Adipocyte (in vitro differentiated cells): ENCODE results near the gene ACKR2.

Experiments used
- DNase-seq: peaks from one replicate; pipeline ENCODE4 v3.0.0-alpha.2; 2015; ENCODE audit warnings: low read depth
- H3K27me3 ChIP-seq: replicated peaks from 2 replicates; pipeline ENCODE4 v1.7.0; 2013; ENCODE audit warnings: mild to moderate bottlenecking, low read length, moderate library complexity; ENCODE audit not compliant: control insufficient read depth, insufficient read depth
- H3K36me3 ChIP-seq: 2 replicates; pipeline ENCODE4 v1.7.0; 2013; ENCODE audit warnings: low read length, mild to moderate bottlenecking, moderate library complexity; ENCODE audit not compliant: control insufficient read depth, insufficient read depth, severe bottlenecking
- H3K4me1 ChIP-seq: 2 replicates; pipeline ENCODE4 v1.7.0; 2013; ENCODE audit warnings: mild to moderate bottlenecking, low read length, moderate library complexity; ENCODE audit not compliant: control insufficient read depth, insufficient read depth
- H3K4me3 ChIP-seq: 2 replicates; pipeline ENCODE4 v1.7.0; 2013; ENCODE audit warnings: mild to moderate bottlenecking, low read length, moderate library complexity
- H3K9ac ChIP-seq: 2 replicates; pipeline ENCODE4 v1.7.0; 2013; ENCODE audit warnings: mild to moderate bottlenecking, low read length, moderate library complexity
- H3K9me3 ChIP-seq: 2 replicates; pipeline ENCODE4 v1.7.0; 2013; ENCODE audit warnings: mild to moderate bottlenecking, low read length, moderate library complexity; ENCODE audit not compliant: control insufficient read depth

The ACKR2 gene

DNA sequence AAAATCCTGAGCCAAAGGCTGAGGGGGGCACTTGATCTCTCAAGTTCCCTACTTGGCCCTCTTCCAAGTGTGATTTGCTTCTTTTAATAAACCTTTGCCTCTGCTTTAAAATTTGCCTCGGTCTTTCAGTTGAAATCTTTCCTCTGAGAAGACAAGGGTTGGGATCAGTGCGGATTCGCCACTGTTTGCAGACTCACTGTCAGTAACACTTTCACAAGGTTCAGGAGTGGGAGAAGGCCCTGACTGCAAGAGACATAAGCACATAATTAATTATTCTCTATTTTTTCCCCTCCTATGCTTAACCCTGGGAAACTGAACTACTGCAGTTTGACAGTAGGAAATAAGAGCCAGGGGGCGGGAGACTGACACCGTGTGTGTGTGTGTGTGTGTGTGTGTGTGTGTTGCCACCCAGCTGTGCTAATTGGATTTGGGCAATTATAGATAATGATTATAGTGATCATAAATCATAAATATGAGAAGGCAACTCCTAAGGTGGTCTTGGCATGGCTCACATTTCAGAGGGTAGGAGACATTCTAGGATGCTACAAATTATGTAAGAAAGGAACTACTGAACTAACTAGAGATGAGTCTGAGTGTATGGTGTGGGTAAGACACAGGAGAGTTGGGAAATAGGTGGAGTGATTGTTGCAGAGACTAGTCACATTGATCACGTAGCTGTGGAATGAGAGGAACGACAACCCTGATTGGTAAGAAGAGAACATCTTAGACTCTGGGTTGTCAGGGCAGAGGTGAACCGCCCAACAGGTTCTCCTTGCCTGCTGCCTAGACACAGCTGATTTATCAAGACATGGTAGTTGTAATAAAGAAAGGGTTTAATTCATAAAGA, 91.2 kb downstream of the ACKR2 start:
- no peak overlapping the region for H3K4me3 ChIP-seq
- no peak for DNase-seq
- H3K36me3 ChIP-seq, result no peaks in the 10 kb centered on the region
- peaks cover 21% of the 10 kb centered on the region for H3K27me3 ChIP-seq
- no peaks in the 10 kb centered on the region for H3K4me1 ChIP-seq
- no peaks in the 10 kb centered on the region for H3K9me3 ChIP-seq
- H3K9ac ChIP-seq, result no peak overlapping the region

DNA sequence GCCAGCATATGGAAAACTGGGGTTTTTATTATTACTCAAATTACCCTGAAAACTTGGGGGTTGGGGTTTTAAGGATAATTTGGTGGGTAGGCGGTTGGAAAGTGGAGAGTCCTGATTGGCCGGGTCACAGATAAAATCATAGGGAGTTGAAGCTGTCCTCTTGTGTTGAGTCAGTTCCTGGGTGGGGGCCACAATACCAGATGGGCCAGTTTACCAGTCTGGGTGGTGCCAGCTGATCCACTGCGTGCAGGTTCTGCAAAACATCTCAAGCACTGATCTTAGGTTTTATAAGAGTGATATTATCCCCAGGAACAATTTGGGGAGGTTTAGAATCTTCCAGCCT, 91.8 kb downstream of the ACKR2 start:
- DNase-seq, result no peak
- H3K9me3 ChIP-seq, result no peaks in the 10 kb centered on the region

GRCh38 chr3:42902257-42902656, 93.0 kb downstream of the ACKR2 start:
- no peak for DNase-seq

More for the DNA sequence above, 91.8 kb downstream of the ACKR2 start:
- H3K9ac ChIP-seq, result no peak overlapping the region
- H3K4me3 ChIP-seq, result no peak overlapping the region
- H3K4me1 ChIP-seq, result no peaks in the 10 kb centered on the region
- H3K36me3 ChIP-seq, result no peaks in the 10 kb centered on the region
- peaks cover 19% of the 10 kb centered on the region for H3K27me3 ChIP-seq

DNA sequence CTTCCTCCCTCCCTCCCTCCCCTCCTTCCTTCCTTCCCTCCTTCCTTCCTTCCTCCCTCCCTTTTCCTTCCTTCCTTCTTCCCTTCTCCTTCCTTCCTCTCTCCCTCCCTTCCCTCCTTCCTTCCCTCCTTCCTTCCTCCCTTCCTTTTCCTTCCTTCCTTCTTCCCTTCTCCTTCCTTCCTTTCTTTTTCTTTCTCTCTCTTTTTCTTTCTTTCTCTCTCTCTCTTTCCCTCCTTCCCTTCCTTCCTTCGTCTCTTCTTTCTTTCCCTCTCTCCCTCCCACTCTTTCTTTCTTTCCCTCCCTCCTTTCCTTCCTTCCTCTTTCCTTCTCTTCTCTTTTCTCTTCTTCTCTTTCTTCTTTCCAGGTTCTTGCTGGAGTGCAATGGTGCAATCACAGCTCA, 94.8 kb downstream of the ACKR2 start:
- Histone ChIP-seq H3K9me3 (no peaks in the 10 kb centered on the region), H3K4me1 (peaks cover 10% of the 10 kb centered on the region), H3K9ac (no peak overlapping the region), H3K27me3 (peaks cover 8% of the 10 kb centered on the region), H3K4me3 (no peak overlapping the region), H3K36me3 (no peaks in the 10 kb centered on the region)
- DNase-seq, result no peak

More at GRCh38 chr3:42902257-42902656, 93.0 kb downstream of the ACKR2 start:
- Histone ChIP-seq H3K9me3 (no peaks in the 10 kb centered on the region), H3K9ac (no peak overlapping the region), H3K4me1 (peaks cover 10% of the 10 kb centered on the region), H3K4me3 (no peak overlapping the region), H3K27me3 (peaks cover 8% of the 10 kb centered on the region), H3K36me3 (no peaks in the 10 kb centered on the region)

GRCh38 chr3:42905740-42906069, 96.5 kb downstream of the ACKR2 start:
- Histone ChIP-seq H3K4me1 (peaks cover 10% of the 10 kb centered on the region), H3K9me3 (no peaks in the 10 kb centered on the region), H3K36me3 (peaks cover 3% of the 10 kb centered on the region), H3K9ac (peak overlapping the region; percentile 81), H3K4me3 (peak overlapping the region; percentile 79), H3K27me3 (peaks cover 8% of the 10 kb centered on the region)
- no peak for DNase-seq

DNA sequence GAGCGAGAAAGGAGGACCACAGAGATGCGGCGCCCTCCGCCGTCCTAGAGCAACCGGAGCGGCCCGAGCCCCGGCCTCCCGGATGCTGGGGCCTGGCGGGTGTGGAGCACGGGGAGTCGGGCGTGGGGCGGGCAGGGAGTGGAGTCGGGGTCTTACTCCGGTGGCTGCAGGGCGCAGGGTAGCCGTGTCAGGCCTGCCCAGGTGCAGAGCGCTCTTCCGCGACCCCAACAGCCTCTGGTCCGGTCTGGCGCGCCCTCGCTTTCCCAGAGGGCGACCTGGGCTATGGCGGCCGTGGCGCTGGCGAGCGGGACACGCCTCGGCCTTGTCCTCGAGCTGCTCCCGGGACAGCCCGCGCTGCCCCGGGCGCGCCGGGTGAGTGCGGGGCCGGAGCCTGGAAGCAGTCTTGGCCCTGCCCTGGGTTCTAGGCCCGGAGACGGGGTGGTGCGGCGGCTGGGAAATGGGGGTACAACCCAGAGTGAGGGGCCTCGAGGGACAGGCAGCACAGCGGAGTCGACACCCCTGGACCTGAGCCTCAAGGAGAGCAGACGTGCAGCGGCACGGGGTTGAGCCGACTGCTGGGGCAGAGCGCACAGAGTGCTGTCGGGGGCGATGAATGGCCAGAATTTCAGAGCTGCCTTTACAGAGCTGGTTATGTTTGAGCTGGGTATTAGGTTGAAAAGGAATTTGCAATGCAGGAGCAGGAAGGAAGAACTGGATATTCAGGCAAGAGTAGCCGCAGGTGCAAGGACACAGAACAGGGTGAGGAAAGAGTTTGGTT, 97.0 kb downstream of the ACKR2 start, which contains the start of gene ZNF662:
TSS of gene ZNF662 (plus strand) at position 73 of the 778 bp plus-strand sequence. CDS start 1,973 bp downstream, outside the sequence.
- peak; percentile 39 for DNase-seq
- Histone ChIP-seq H3K27me3 (peaks cover 8% of the 10 kb centered on the region), H3K36me3 (peaks cover 8% of the 10 kb centered on the region), H3K4me1 (peaks cover 10% of the 10 kb centered on the region), H3K4me3 (peak within 1 kb of the TSS; percentile 79), H3K9ac (peak within 1 kb of the TSS; percentile 81), H3K9me3 (no peaks in the 10 kb centered on the region)

GRCh38 chr3:42906848-42907183, 97.6 kb downstream of the ACKR2 start:
- peak overlapping the region; percentile 79 for H3K4me3 ChIP-seq
- peaks cover 10% of the 10 kb centered on the region for H3K4me1 ChIP-seq
- H3K36me3 ChIP-seq, result peaks cover 13% of the 10 kb centered on the region
- peaks cover 4% of the 10 kb centered on the region for H3K9me3 ChIP-seq
- H3K27me3 ChIP-seq, result peaks cover 8% of the 10 kb centered on the region
- DNase-seq, result no peak
- H3K9ac ChIP-seq, result peak overlapping the region; percentile 81

GRCh38 chr3:42908675-42909074, 99.4 kb downstream of the ACKR2 start:
- peaks cover 24% of the 10 kb centered on the region for H3K36me3 ChIP-seq

GRCh38 chr3:42911551-42911950, 102.3 kb downstream of the ACKR2 start:
- Histone ChIP-seq H3K36me3 (peaks cover 48% of the 10 kb centered on the region), H3K27me3 (no peaks in the 10 kb centered on the region), H3K4me3 (no peak overlapping the region), H3K9me3 (peaks cover 43% of the 10 kb centered on the region), H3K9ac (no peak overlapping the region), H3K4me1 (peaks cover 6% of the 10 kb centered on the region)
- DNase-seq, result no peak

More at GRCh38 chr3:42908675-42909074, 99.4 kb downstream of the ACKR2 start:
- H3K9me3 ChIP-seq, result peaks cover 14% of the 10 kb centered on the region
- H3K4me3 ChIP-seq, result no peak overlapping the region
- DNase-seq, result no peak
- H3K9ac ChIP-seq, result no peak overlapping the region
- H3K4me1 ChIP-seq, result peaks cover 10% of the 10 kb centered on the region
- peaks cover 3% of the 10 kb centered on the region for H3K27me3 ChIP-seq

- no peak overlapping the region for H3K9ac ChIP-seq
- no peaks in the 10 kb centered on the region for H3K27me3 ChIP-seq
- H3K9me3 ChIP-seq, result peaks cover 63% of the 10 kb centered on the region
- no peaks in the 10 kb centered on the region for H3K4me1 ChIP-seq
- no peak for DNase-seq
- H3K4me3 ChIP-seq, result peak overlapping the region; percentile 54
- H3K36me3 ChIP-seq, result peaks cover 48% of the 10 kb centered on the region
These were observed 105.7 kb downstream of the ACKR2 start for GRCh38 chr3:42914771-42915515.
